Measurements from ENCODE around the gene ZNF557. TPM values are rescaled to one million over a fixed set of nuclear protein-coding genes. Genes with fewer than 3 reads are reported as not detected.

Gene ZNF557
- total RNA-seq, 4 donors from 2014 or later, result 6.7 to 9.9 (median 7.7) TPM

DNA sequence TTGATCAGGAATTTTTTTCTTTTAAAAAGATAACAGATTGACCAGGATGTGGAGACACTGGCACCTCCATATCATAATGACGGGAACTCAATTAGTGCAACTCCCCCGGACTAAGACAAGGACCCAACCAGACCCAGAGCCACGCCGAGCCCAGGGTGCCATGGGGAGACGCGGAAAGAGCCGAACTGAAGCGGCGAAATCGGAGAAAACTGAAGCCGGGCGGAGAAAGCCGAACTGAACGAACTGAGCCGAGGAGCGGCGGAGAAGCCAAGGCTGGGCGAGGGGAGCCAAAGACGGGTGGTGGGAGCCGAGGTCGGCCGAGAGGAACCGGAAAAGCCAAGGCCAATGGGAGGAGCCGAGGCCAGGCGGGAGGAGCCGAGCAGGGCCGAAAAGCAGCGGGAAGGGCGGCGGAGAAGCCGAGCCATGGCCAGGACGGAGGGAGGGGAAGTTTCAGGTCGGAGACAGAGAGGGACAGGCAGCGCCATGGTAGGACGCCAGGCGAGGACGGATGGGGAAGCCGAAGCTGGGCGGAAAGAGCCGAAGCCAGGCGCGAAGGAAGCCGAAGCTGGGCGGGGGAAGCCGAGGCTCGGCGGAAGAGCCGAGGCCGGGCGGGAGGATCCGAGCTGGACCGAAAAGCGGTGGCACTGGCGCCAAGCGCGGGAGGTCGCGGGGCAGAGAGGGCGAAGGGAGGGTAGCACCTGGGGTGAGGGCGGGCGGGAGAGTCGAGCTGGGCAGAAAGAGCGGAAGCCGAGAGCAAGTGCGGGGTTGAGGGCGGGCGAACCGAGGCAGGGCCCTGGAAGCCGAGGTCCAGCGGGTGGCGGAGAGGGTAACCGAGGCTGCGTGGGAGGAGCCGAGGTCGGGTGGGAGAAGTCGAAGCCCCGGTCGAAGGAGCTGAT lies 29.4 kb downstream of the ZNF557 start:
- DNase-seq (ENCODE audit: low spot score in 2 of 2), result peak; percentile 94 to 95
- H3K27me3 ChIP-seq, result no peaks in the 10 kb centered on the region
- H3K9me3 ChIP-seq, result peaks cover 13% of the 10 kb centered on the region
- H3K4me3 ChIP-seq, result peak overlapping the region; percentile 61
- TF ChIP-seq POLR2AphosphoS5 (IDR thresholded peaks at IDR 0.05) (peak in 1 of 3 donors; percentile 77), POLR2A (IDR thresholded peaks at IDR 0.05) (peak in 1 of 2 donors; percentile 19), EP300 (IDR thresholded peaks at IDR 0.05) (no peak)
- TF ChIP-seq, protein P1, sequence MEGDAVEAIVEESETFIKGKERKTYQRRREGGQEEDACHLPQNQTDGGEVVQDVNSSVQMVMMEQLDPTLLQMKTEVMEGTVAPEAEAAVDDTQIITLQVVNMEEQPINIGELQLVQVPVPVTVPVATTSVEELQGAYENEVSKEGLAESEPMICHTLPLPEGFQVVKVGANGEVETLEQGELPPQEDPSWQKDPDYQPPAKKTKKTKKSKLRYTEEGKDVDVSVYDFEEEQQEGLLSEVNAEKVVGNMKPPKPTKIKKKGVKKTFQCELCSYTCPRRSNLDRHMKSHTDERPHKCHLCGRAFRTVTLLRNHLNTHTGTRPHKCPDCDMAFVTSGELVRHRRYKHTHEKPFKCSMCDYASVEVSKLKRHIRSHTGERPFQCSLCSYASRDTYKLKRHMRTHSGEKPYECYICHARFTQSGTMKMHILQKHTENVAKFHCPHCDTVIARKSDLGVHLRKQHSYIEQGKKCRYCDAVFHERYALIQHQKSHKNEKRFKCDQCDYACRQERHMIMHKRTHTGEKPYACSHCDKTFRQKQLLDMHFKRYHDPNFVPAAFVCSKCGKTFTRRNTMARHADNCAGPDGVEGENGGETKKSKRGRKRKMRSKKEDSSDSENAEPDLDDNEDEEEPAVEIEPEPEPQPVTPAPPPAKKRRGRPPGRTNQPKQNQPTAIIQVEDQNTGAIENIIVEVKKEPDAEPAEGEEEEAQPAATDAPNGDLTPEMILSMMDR (IDR thresholded peaks at IDR 0.05), result no peak
- H3K36me3 ChIP-seq, result no peaks in the 10 kb centered on the region
- under 1% methylated on average over 78 of the region's 78 CpGs for WGBS
- peaks cover 7% of the 10 kb centered on the region for H3K4me1 ChIP-seq
- H3K27ac ChIP-seq, result peak overlapping the region; percentile 87

DNA sequence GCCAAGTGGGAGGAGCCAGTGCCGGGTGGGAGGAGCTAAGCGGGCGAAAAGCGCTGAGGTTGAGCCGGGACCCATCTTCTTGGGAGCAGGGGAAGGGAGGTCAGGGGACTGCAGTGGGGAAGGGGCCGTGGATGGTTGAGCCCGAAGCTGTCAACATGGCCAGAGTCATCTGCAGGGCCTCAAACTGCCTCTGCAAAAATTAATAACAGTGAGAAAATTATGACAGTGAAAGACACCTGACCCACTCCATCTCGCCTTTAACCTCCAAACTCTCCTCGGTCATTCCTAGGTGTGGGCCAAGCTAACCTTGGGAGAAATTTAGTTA lies 30.1 kb downstream of the ZNF557 start:
- no peak for DNase-seq (ENCODE audit: low spot score in 2 of 2)

DNA sequence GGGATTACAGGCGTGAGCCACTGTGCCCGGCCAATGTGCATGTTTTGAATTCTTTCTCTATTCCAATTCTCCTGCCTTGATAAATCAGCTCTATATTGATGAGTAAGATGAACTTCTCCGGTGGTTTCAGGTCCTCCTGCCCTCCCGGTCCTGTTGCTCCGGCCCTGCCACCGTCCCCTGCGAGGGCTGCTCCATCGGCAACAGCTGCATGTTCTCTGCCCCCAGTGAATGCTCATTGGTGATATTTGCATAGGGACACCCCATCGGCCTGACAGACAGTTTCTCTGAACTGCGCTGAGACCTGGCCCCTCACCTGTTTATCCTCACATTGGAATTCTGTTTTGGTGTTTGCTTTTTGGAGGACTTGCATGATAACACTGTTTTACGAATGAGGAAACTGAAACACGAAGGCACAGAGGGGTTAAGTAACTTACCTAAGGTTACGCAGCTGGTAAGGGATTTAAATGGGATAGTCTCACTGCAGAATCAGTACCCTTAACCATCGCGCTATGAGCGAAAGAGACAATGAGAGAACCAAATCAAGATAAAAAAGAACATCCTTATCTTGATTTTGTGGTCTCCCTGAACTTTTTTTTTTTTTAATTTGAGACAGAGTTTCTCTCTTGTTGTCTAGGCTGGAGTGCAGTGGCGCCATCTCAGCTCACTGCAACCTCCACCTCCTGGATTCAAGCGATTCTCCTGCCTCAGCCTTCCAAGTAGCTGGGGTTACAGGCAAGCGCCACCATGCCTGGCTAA lies 32.2 kb downstream of the ZNF557 start:
- 74% methylated on average over 19 of the region's 19 CpGs for WGBS
- Histone ChIP-seq H3K36me3 (no peaks in the 10 kb centered on the region), H3K9me3 (no peaks in the 10 kb centered on the region), H3K4me3 (no peak overlapping the region), H3K4me1 (peaks cover 7% of the 10 kb centered on the region), H3K27me3 (no peaks in the 10 kb centered on the region), H3K27ac (no peak overlapping the region)
- TF ChIP-seq POLR2A (IDR thresholded peaks at IDR 0.05) (no peak), EP300 (IDR thresholded peaks at IDR 0.05) (no peak), POLR2AphosphoS5 (IDR thresholded peaks at IDR 0.05) (no peak)
- TF ChIP-seq, protein P1 (IDR thresholded peaks at IDR 0.05), result no peak
- DNase-seq (ENCODE audit: low spot score in 2 of 2), result no peak

More for the DNA sequence above, 30.1 kb downstream of the ZNF557 start:
- WGBS, result 9% methylated on average over 9 of the region's 9 CpGs
- Histone ChIP-seq H3K4me1 (peaks cover 7% of the 10 kb centered on the region), H3K9me3 (peaks cover 9% of the 10 kb centered on the region), H3K27me3 (no peaks in the 10 kb centered on the region), H3K36me3 (no peaks in the 10 kb centered on the region), H3K4me3 (peak overlapping the region; percentile 61), H3K27ac (peak overlapping the region; percentile 87)
- TF ChIP-seq POLR2A (IDR thresholded peaks at IDR 0.05) (no peak), EP300 (IDR thresholded peaks at IDR 0.05) (no peak)

DNA sequence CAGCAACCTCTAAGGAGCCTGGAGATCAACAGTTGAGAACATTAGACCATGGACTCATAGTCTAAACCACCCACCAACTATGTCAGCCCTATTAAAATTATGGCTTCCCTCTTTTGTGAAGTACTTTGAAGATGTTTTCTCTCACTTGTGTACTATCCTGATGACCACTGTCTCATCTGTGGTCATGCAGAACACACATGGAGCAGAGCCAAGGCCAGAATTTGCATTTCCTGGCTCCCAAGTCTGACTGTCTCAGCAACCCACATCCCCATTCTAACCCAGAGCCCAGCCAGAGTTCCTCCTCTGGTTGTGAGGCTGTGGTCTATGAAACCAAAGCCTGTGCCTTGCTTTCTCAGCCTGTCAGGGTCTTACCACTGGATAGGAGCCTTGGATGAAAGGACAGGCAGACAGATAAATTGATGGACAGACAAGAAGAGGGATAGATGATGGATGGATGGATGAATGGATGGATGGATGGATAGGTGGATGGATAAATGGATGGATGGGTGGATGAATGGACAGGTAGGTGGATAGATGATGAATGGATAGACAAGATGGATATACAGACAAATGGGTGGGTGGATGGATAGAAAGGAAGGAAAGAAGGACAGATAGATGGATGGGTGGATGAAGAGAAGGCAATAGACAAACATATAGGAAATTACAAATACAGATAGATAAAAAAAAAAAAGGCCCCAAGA lies 35.4 kb downstream of the ZNF557 start:
- H3K4me3 ChIP-seq, result no peak overlapping the region
- TF ChIP-seq EP300 (IDR thresholded peaks at IDR 0.05) (no peak), POLR2AphosphoS5 (IDR thresholded peaks at IDR 0.05) (no peak), POLR2A (IDR thresholded peaks at IDR 0.05) (no peak)
- TF ChIP-seq, protein P1 (IDR thresholded peaks at IDR 0.05), result no peak
- no peak overlapping the region for H3K27ac ChIP-seq
- no peaks in the 10 kb centered on the region for H3K36me3 ChIP-seq
- peaks cover 2% of the 10 kb centered on the region for H3K4me1 ChIP-seq
- no peaks in the 10 kb centered on the region for H3K9me3 ChIP-seq
- DNase-seq (ENCODE audit: low spot score in 2 of 2), result no peak
- H3K27me3 ChIP-seq, result no peaks in the 10 kb centered on the region

DNA sequence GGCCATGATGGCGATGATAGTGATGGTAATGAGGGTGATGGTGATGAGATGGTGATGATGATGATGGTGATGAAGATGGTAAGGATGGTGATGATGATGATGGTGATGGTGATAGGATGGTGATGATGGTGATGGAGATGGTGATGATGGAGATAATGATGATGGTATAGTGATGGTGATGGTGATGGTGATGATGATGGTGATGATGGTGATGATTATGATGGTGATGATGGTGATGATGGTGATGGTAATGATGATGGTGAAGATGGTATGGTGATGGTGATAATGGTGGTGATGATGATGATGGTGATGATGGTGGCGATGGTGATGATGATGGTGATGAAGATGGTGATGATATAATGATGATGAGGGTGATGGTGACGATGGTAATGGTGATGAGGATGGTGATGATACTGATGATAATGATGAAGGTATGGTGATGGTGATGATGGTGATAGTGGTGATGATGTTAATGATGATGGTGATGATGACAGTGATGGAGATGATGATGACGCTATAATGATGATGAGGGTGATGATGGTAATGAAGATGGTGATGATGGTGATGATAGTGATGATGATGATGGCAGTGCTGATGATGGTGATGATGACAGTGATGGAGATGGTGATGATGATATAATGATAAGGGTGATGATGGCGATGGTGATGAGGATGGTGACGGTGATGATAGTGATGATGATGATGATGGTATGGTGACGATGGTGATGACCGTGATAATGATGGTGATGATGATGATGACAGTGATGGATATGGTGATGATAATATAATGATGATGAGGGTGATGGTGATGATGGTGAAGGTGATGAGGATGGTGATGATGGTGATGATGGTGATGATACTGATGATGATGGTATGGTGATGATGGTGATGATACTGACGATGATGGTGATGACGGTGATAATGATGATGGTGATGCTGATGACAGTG lies 37.5 kb downstream of the ZNF557 start:
- WGBS, result 86% methylated on average over 10 of the region's 10 CpGs
- no peaks in the 10 kb centered on the region for H3K27me3 ChIP-seq
- no peak overlapping the region for H3K27ac ChIP-seq
- no peak for DNase-seq (ENCODE audit: low spot score in 2 of 2)
- no peak overlapping the region for H3K4me3 ChIP-seq
- no peaks in the 10 kb centered on the region for H3K36me3 ChIP-seq
- no peaks in the 10 kb centered on the region for H3K9me3 ChIP-seq
- peaks cover 2% of the 10 kb centered on the region for H3K4me1 ChIP-seq
- TF ChIP-seq, protein P1 (IDR thresholded peaks at IDR 0.05), result no peak
- TF ChIP-seq EP300 (IDR thresholded peaks at IDR 0.05), result no peak
- no peak for TF ChIP-seq POLR2A (IDR thresholded peaks at IDR 0.05)
- TF ChIP-seq POLR2AphosphoS5 (IDR thresholded peaks at IDR 0.05), result no peak

All from suprapubic skin (tissue), 4 donors.